GM18519 (cell line): ENCODE data around the gene TRPV3.
"Not testable (repeated sequence)": the region's sequence is repeated elsewhere in the genome, so short reads cannot be mapped to it uniquely, and the experiment has no call there.

Source experiments
- ATAC-seq: cut with Tn5 transposase; IDR thresholded peaks from one replicate; pipeline ENCODE4 v1.9.1; 2021; ENCODE audit warnings: mild to moderate bottlenecking, moderate library complexity; ENCODE audit not compliant: unreplicated experiment, low FRiP score

Gene TRPV3

DNA sequence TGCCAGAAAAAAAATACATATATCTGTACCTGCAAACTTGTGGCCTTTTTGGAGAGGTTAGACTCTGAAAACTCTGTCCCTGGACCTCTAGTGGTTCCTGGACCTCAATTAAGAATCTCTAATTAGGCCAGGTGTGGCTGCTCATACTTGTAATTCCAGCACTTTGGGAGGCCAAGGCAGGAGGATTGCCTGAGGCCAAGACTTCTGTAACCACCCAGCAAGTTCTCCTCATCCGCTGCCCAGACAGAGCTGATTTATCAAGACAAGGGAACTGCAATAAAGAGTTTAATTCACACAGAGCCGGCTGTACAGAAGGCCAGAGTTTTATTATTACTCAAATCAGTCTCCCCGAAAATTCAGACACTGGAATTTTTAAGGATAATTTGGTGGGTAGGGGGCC lies 77.6 kb downstream of the TRPV3 start:
- ATAC-seq, result no peak

DNA sequence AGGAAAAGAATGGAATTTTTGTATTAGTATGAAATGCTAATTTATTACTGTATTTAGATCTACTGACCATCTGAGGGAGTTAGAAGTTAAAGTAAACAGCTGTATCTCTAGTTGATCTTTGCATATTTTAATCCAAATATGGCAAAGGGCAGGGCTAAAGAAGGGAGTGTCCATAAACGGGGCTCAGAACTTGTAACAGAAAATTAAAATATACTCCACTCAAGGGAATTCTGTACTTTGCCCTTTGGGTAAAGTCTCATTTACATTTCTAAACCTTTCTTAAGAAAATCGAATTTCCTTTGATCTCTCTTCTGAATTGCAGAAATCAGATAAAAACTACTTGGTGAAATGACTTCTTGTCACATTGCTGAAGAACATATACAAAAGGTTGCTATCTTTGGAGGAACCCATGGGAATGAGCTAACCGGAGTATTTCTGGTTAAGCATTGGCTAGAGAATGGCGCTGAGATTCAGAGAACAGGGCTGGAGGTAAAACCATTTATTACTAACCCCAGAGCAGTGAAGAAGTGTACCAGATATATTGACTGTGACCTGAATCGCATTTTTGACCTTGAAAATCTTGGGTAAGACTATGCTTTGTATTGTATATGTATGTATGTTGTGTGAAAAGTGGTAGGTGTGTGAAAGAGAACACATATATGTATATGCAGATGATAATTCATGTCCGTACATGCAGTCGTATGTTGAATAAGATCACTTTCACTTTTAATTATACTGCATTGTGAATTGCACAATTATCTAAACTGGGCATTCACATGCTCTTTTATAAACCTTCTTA lies 81.6 kb downstream of the TRPV3 start, which contains the start of gene ASPA:
Gene ASPA, plus strand, starts transcription at position 186 of the 799 bp plus-strand sequence. Its CDS starts 163 bp downstream, at position 349.
- no peak for ATAC-seq

DNA sequence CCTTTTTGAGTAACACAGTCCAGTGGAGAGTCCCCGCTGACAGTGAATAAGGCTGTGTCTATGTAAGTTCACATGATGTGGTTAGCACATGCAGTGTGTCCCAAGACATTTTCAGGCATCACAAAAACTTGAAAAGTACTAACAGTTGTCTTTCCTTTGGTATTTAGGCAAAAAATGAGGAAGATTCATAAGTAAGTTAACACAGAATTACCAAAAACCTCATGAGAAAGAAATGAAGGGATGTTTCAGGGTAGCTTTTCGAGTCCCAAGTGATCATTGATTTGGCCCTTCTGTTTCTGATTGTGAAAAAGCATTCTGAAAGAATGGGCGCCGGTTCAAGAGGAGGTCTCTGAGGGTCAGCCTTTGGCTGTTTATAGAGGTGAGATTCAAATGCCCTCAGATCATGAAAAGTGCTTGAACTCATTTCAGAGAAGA lies 82.3 kb downstream of the TRPV3 start:
- ATAC-seq, result no peak

DNA sequence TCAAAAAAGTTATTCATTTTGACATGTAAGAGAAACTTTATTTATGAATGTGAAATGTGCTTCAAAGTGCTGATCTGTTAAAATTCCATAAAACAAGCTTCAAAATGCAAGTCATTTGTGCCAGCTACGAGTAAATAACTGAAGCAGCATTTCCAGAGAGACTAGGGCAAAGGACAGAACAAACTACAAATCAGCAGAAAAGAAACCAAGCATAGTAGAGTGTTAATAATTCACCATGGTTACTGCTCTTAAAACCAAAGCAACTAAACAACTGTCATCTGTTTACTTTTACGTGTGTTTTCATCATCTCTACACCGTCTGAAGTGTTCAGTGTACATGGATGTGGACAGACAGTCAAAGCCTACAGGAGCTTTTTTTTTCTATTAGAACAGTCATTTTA lies 83.4 kb downstream of the TRPV3 start:
- ATAC-seq, result no peak

DNA sequence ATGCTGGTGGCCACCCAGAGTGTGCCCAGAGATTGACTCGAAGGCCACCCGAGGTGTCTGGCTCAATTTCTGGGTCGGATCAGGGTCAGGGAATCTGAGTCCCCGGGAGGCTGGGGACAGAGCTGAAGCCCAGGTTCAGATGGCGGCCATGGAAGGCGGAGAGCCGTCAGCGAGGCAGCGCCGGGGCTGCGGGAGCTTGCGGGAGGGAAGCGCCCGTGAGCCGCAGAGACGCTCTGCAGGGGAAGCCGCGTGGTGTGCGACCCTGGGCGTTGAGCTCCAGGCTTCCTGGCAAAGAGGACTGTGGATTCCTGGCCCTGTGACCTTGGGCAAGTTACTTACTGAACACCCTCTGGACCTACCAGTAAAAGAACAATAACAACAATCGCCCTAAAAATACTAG lies 85.5 kb downstream of the TRPV3 start:
- ATAC-seq, result no peak

DNA sequence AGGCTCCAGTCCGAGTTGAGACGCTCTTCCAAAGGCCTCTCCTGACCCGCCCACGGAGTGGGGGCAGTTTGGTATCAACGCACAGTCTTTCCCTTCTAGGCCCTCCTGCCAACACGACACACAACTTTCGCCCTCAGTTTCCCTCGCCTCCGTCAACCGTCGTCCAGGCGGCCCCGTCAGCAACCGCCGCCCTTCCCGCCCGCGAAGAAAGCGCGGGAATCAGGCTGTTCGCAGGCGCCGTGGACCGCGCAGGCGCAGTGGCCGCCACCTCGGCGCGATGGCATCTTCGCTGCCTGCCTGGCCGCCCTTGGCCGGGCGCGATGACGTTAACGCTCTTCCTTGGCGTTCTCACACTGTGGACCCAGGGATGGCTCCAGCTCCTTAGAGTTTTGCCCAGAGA lies 86.0 kb downstream of the TRPV3 start, which contains the start of gene SPATA22:
Gene SPATA22, minus strand, starts transcription at position 221 of the 400 bp plus-strand sequence. CDS start 2,494 bp downstream, outside the sequence.
- ATAC-seq, result no peak

DNA sequence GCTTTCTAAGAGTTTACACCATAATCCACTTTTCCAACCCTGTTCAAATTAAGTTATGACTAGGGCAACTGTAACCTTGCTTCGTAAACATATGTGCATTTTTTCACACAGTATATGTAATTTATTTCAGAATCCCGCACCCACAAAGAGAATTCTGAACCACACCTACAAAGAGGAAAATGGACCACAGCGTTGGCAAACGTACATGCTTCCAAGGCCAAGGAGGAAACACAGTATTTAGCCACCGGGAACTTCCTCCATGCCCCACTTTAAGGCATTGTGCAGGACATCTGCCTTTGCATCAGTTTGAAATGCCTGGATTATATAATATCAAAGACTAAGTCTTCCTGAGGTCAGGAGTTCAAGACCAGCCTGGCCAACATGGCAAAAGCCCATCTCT lies 88.1 kb downstream of the TRPV3 start:
- ATAC-seq, result no peak

DNA sequence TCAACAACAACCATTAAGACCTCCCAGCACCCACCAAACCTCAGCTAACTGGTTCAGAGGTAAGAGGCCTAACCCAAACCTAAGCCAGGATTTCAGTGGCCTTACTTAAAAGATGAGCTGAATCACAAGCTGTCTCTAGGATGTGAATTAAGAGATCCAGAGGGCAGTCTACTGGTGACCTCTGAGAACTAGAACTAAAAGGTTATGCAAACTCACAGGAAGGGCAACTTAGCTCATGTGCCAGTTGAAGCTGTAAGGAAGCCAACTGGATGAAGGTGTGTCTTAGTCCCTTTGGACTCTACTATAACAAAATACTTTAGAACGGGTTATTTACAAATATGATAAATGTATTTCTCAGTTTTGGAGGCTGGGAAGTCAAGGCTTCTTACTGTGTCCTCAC lies 91.3 kb downstream of the TRPV3 start:
- not testable (repeated sequence) for ATAC-seq
